ENCODE results near the gene CYREN.

DNA sequence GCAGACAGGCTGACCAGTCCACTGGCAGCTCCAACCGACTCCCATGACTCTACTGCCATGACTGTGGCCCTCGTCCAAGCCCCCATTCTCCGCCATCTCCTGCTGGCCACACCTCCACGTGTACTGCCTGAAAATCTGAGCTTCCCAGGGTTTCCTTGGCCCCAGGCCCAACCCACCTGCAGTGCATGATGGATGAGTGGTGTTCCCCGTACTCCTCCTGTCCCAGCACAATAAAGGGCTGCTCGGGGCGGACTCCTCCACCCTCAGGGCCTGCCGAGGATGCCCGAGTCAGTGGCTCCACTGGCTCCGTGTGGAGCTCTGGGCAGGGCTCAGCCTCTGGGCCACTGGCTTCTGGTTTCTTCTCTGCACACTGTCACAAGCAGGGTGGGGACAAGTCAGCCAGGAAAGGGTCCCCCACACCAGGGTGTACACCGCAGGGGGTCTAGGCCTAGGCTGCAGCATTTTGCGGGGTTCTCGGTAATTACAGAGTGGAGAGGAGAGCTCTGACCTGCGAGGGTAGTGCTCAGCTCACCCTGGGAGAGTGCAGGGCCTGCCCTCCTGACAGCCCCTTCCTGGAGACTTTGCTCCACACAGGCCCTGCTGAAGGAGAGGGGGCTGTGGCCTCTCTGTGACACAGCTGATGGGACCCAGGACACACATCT lies 25.6 kb upstream of the CYREN start:
- TF ChIP-seq, protein P1, sequence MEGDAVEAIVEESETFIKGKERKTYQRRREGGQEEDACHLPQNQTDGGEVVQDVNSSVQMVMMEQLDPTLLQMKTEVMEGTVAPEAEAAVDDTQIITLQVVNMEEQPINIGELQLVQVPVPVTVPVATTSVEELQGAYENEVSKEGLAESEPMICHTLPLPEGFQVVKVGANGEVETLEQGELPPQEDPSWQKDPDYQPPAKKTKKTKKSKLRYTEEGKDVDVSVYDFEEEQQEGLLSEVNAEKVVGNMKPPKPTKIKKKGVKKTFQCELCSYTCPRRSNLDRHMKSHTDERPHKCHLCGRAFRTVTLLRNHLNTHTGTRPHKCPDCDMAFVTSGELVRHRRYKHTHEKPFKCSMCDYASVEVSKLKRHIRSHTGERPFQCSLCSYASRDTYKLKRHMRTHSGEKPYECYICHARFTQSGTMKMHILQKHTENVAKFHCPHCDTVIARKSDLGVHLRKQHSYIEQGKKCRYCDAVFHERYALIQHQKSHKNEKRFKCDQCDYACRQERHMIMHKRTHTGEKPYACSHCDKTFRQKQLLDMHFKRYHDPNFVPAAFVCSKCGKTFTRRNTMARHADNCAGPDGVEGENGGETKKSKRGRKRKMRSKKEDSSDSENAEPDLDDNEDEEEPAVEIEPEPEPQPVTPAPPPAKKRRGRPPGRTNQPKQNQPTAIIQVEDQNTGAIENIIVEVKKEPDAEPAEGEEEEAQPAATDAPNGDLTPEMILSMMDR (IDR thresholded peaks at IDR 0.05): no peak
- TF ChIP-seq POLR2A (IDR thresholded peaks at IDR 0.05) (no peak), POLR2AphosphoS5 (IDR thresholded peaks at IDR 0.05) (no peak), EP300 (IDR thresholded peaks at IDR 0.05) (no peak)

Data from sigmoid colon (tissue), 4 donors.